DMS 273 treated with DMSO at 0.1 percent for 48 hours (cell line): ENCODE data around the gene ALK.

Experiments used
- DNase-seq: peaks from one replicate; lab custom pipeline; 2025; lab: John Stamatoyannopoulos, UW

The ALK gene

DNA sequence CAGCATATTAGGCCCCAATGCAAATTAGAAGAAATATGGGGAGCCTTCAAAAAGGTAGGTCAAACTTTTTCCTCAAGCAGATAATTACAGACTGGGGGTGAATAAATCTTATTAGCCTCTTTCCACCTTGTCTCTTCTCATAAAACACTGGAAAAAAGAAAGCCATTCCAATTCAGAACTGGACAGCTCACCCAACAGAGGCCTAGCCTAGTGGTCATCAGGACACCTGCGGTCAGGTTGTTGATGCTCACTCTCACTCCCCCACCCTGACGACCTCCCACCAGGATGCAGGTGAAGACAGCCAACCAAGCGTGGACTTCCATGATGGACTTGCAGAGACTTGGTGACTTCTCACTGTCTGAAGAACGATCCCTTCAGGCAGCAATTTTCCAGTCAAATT is 207.1 kb downstream of the ALK start:
- no peak for DNase-seq

GRCh38 chr2:29706171-29706720 is 215.1 kb downstream of the ALK start:
- DNase-seq = peak; percentile 99

DNA sequence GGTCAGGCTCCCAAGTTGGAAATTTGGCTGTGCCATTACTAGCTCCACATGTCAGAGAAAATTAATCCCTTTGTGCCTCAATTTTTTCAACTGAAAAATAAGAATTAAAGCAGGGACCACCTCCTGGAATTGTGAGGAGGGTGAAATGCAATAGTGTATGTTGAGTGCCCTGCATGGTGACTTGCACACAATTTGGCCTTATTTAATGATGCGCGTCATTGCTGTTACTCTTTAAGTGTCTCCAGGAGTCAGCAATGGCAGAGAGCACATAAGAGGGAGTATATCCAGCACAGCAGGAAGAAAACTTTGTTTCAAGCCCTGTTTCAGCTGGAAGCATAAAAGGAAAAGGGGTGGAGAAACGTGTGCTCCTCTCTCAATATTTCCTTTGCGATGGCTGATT is 215.8 kb downstream of the ALK start:
- DNase-seq = no peak

GRCh38 chr2:29703336-29703735 is 218.1 kb downstream of the ALK start:
- peak; percentile 71 for DNase-seq

GRCh38 chr2:29702276-29702675 is 219.1 kb downstream of the ALK start:
- DNase-seq = no peak

DNA sequence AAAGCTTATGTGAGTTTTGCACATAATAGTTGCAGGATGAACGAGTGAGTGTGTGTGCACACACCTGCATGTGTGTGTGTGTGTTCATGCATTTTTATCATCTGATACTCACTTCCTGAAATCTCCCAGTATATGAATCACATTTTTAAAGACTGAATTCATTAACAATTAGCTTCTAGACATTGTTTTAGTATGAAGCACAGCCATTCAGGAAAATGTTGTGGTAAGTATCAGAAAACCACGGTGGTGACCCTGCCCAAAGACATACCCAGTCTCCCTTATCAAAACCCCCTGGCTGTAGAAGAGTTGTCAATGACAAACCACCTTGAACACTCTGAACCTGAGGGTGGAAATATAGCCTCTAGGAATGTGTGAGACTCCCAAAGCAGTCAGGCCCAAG is 220.8 kb downstream of the ALK start:
- DNase-seq = no peak

DNA sequence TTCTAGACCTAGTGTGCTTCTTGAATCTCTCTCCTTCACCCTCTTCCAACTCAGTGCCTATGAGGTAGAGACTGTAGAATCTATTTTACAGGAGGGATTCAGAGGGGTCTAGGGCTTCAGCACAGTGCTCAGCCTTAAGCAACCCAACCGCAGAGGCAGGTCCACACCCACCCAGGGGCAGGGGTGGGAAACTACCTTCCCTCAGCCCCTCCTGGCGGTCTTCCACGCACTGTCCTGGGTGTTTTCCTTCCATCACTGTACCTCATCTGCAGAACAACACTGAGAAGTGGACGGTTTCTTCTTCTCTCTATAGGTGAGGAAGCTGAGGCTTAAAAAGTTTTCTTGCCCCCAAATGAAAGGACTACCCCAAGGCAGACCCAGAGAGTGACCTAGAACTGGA is 222.3 kb downstream of the ALK start:
- DNase-seq = no peak

- no peak for DNase-seq
These were observed 223.2 kb downstream of the ALK start for GRCh38 chr2:29698216-29698615.

DNA sequence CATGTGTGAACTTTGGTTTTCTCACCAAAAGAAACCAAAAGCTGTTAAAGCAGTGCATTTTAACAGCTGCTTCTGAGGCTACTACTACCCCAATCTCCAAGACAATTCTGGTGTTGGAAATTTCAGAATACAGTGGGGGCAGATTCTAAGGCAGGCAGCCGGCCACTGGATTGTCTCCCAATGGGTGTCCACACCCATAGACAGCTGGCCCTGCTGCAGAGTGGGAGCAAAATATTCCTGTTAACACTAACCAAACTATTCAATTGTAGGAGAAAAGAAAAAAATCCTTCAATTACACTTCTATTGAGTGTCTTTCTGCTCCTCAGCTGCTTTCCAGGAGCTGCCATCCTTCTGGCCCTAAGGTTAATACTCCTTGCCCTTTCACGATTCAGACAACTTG is 223.7 kb downstream of the ALK start:
- no peak for DNase-seq

GRCh38 chr2:29697181-29697580 is 224.2 kb downstream of the ALK start:
- DNase-seq = no peak

DNA sequence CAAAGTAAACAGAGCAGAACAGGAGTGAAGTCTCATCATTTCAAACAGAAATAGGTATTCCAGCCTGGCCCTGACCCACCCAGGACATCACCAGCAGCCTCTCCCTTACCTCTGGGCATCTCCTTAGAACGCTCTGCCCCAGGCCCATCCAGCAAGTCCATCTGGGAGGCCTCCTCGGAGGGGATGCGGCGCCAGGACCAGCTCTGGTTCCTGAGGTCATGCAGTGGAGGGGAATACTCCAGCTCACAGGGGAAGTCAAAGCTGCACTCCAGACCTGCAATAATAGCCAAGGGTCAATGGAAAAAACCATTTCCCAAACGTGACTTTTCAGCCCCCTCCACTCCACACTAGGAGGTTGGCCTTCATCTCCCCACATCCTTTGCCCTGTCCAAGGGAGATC is 226.6 kb downstream of the ALK start:
- no peak for DNase-seq

GRCh38 chr2:29691391-29691950 is 229.9 kb downstream of the ALK start:
- no peak for DNase-seq

DNA sequence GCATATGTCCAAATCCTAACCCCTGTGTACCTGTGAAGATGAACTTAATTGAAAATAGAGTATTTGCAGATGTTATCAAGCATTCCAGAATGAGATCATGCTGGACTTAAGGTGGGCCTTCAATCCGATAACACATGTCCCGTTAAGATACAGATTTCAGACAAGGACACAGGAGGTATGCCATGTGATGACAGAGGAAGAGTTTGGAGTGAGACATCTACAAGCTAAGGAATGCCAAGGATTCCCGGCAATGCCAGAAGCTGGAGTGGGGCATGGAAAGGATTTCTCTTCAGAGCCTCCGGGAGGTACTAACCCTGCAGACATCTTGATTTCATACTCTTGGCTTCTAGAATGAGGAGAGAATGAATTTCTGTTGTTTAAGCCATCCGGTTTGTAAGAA is 231.7 kb downstream of the ALK start:
- no peak for DNase-seq

GRCh38 chr2:29688429-29688828 is 233.0 kb downstream of the ALK start:
- DNase-seq = no peak

- DNase-seq = no peak
These were observed 234.3 kb downstream of the ALK start for GRCh38 chr2:29687121-29687520.

DNA sequence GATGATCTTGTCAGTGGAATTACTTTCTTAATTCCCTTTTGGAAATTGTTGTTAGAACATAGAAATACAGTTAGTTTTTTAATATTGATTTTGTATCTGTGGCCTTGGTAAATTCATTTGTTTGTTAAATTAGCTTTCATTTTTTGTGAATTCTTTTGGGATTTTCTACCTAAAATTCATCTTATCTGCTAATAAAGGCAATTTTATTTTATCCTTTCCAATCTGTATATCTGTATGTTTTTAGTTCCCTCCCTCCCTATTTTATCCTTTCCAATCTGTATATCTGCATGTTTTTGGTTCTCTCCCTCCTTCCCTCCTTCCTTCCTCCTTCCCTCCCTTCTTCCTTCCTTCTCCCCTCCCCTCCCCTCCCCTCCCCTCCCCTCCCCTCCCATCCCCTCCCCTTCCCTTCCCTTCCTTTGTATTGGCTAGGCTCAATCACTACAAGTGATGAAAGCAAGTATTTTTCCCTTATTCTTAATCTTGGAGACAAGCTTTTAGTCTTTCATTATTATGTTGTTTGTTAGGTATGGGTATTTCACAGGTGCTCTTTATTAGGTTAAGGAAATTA is 244.4 kb downstream of the ALK start:
- DNase-seq = no peak

DNA sequence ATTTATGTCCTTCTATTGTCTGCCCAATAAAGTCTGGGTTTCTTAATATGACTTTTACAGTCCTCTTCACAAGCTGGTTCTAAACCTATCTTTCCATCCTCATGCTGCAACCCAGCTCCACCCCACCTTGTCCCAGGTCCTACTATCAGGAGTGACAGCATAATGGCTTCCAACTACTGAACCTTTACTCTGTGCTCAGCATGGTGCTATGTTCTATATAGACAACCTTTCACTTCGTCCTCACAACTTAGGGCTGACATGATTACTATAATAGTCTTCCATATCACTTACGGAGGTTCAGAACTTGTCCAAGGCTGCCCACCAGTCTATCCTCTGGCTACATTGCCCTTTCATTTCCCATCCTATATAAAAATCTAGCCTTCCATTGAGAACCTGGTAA is 256.8 kb downstream of the ALK start:
- no peak for DNase-seq

GRCh38 chr2:29663268-29663667 is 258.1 kb downstream of the ALK start:
- no peak for DNase-seq

DNA sequence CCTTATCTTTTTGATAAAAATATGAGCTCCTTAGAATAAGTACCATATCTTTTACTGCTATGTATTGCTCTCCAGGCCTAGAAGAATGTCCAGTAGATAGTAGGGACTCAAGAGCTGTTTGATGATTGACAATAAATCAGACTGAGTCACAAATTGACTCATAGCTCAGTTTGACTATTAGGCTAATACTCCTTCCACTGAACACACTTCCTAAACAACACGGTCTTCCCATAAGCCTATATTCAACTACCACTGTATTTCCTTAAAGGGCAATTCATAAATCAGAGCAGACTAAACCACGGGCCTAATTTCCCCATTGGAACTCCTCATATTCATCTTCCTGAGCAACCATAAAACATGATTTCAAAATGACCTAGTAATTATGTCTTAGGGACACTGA is 258.5 kb downstream of the ALK start:
- DNase-seq = no peak

DNA sequence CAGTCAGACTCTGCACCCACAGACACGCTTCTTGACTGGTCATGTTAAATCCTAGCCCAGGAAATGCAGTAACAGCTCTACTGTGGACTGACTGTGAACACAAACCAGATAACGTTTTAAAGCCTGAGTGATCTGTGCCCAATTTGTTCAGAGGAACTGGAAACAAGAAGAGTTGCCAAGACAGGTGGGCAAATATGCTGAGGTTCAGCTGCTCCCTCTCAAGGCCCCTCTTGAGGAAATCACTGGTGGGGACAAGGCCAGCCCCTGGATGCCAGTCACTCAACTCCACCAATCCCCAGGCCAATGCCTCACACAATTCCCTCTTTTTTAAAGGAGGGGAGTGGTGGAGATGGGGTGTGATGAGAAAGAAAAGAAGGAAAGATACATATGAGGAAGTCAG is 261.2 kb downstream of the ALK start:
- DNase-seq = no peak

- DNase-seq = no peak
These were observed 262.2 kb downstream of the ALK start for GRCh38 chr2:29659178-29659577.

DNA sequence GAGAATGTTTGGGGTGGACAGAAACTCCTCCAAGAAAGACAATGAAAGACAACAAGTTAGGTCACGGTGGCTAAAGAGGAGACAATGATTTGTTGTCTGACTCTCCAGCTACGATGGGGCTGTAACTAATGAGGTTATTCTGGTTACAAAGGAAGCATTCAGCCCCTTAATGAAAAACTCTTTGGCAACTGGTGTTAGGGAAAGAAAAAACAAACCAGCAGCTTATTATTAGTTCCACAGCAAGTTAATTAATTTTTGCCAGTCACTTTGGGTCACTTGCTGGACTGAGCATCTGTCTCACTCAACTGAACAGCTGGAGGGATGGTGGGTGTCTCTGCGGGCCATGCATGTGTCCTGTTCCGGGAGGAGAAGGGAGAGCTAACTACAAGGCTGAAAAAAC is 263.7 kb downstream of the ALK start:
- peak; percentile 29 for DNase-seq

DNA sequence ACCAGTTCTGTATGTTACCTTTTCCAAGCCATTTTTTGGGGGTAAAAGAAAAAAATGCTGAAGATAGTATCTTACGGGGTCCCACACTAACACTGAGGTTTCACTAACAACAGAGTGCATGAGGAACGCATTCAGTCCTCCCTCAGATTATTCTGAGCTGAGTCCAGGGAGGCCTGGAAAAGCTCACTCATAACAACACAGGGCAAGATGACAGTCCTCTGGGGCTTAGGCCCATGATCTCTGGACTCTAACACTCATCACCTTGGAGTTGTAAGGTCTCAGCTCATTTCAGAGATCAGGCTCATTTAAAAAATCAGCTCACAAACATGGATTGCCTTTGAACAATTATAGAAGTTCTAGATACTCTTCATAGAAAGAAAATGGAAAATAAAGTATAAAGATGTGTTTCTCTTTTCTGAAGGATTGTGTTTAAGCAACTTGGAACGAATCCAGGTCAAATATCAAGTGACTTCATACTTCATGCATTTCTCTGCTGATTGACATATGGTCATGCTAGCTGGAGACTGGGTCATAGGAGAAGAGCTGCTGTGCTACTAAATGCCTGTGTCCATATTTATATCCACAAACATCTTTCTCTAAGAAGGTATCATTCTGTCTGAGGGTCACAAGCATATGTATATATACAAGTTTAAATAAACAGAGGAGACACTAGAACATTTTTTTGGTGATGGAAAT is 265.8 kb downstream of the ALK start:
- peak; percentile 61 for DNase-seq
